SH-SY5Y (cell line): ENCODE measurements around the gene GDPD4.

ENCODE experiments used
- GATA2 ChIP-seq: IDR thresholded peaks from 2 replicates; pipeline ENCODE4 v1.6.1; 2011; ENCODE audit warnings: mild to moderate bottlenecking, low read depth, low read length
- GATA3 ChIP-seq: IDR thresholded peaks from 2 replicates; pipeline ENCODE4 v1.6.1; 2011; ENCODE audit warnings: low read depth, mild to moderate bottlenecking, low read length, moderate library complexity

DNA sequence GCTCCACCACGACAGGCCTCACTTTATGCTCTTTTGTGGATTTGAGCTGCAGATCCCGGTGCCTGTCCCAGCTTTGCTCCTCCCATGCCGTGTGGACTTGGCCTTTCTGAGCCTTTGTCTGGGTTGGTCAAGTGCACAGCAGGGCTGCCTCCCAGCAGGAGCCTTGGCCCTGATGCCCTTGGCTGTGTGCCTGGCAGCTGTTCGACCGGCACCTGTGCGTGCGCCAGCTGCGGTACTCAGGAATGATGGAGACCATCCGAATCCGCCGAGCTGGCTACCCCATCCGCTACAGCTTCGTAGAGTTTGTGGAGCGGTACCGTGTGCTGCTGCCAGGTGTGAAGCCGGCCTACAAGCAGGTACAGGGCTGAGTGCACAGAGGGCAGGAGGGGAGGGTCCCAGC, 126.9 kb downstream of the GDPD4 start:
- TF ChIP-seq GATA2, result no peak
- no peak for TF ChIP-seq GATA3
